H1 (cell line): Measurements from ENCODE around the gene BSPRY. TPM values are rescaled to one million over a fixed set of nuclear protein-coding genes. Genes with fewer than 3 reads are reported as not detected.

Experiments used
- BCL11A ChIP-seq, 2 experiments: IDR thresholded peaks; one replicate each; pipeline ENCODE4 v1.6.1; 2011; ENCODE audit warnings: low read depth in 2 of 2, low read length in 2 of 2, mild to moderate bottlenecking in 2 of 2
- KDM1A ChIP-seq: fragments of 200-600, 300-600 bp; sonication (generic); IDR thresholded peaks from 2 replicates; pipeline ENCODE4 v1.7.1; 2016; ENCODE audit warnings: mild to moderate bottlenecking, low read length, borderline replicate concordance
- NRF1 ChIP-seq: IDR thresholded peaks from 2 replicates; pipeline ENCODE4 v1.6.1; 2011; ENCODE audit warnings: mild to moderate bottlenecking, low read depth, low read length, improper control_type of control experiment
- POLR2A ChIP-seq, 2 experiments: IDR thresholded peaks; 1 replicate in 1 of 2; 2 replicates in 1 of 2; pipeline ENCODE4 v1.6.1; 2011; ENCODE audit warnings: low read depth in 2 of 2, low read length in 2 of 2, mild to moderate bottlenecking in 2 of 2; ENCODE audit errors: control extremely low read depth in 1 of 2
- RBBP5 ChIP-seq: IDR thresholded peaks from 2 replicates; pipeline ENCODE4 v1.7.1; 2012; ENCODE audit warnings: low read depth, mild to moderate bottlenecking, inconsistent platforms, low read length, moderate library complexity, borderline replicate concordance
- SAP30 ChIP-seq: fragments of 300-600 bp; sonication (generic); IDR thresholded peaks from 2 replicates; pipeline ENCODE4 v1.7.1; 2012; ENCODE audit warnings: low read length, moderate library complexity, mild to moderate bottlenecking, inconsistent platforms; ENCODE audit not compliant: insufficient read depth, insufficient replicate concordance
- polyA plus RNA-seq, 7 experiments: library from polyadenylated mRNA; depleted of rRNA in 3 of 7; stranded (reverse) in 5 of 7; unstranded in 2 of 7; fragments of >200 nt in 5 of 7; fragments of 200-250 nt in 2 of 7; gene quantifications; 1 replicate in 5 of 7; 2 replicates in 1 of 7; 4 replicates in 1 of 7; pipeline versions ENCODE4 v1.2.1 to v1.2.3, GENCODE V29; 2011 to 2013; ENCODE audit warnings: missing spikeins in 2 of 7, mixed read lengths in 2 of 7
- total RNA-seq: library from RNA; stranded (reverse); fragmentation: NEBNext Ultra II Directional; extraction: Animal tissue kit (Norgen Biotek cat#: 25700); gene quantifications from 2 replicates; pipeline ENCODE4 v1.2.1, GENCODE V29; 2021
- TF ChIP-seq, protein P1 (sequence below): IDR thresholded peaks from 2 replicates; pipeline ENCODE4 v1.6.1; 2012; ENCODE audit warnings: low read length, inconsistent platforms

Gene BSPRY
- total and polyA plus RNA-seq, 2 of the 8 experiments (the other 6 are each of a cell fraction or from before 2014, with no cell fraction given): 5.5 to 10.9 TPM

DNA sequence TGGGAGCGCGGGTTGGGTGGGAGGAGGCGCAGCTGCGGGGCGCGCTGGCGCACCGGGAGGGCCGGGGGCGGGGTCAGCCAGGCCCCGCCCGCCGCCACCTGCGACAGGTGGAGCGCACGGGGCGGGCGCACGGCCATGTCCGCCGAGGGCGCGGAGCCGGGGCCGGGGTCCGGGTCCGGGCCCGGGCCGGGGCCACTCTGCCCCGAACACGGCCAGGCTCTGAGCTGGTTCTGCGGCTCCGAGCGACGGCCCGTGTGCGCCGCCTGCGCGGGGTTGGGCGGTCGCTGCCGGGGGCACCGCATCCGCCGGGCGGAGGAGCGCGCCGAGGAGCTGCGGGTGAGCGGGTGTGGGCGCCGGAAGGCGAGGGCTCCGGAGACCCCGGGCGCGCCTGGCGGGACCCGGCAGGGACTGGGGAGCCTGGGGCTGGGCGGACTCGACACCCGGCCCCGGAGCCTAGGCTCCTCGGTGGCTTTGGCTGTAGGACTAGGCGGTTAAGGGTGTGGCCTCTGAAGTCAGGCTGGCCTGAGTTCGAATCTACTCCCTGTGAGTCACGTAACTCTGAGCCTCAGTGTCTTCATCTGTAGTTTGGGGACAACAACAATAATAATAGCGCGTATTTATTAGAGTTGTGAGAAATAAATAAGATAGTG is at the start of gene BSPRY (continued):
- TF ChIP-seq, protein P1, sequence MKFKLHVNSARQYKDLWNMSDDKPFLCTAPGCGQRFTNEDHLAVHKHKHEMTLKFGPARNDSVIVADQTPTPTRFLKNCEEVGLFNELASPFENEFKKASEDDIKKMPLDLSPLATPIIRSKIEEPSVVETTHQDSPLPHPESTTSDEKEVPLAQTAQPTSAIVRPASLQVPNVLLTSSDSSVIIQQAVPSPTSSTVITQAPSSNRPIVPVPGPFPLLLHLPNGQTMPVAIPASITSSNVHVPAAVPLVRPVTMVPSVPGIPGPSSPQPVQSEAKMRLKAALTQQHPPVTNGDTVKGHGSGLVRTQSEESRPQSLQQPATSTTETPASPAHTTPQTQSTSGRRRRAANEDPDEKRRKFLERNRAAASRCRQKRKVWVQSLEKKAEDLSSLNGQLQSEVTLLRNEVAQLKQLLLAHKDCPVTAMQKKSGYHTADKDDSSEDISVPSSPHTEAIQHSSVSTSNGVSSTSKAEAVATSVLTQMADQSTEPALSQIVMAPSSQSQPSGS: no peak
- TF ChIP-seq POLR2A (IDR thresholded peaks at IDR 0.05; ENCODE audit: control extremely low read depth in 1 of 2, low read depth in 2 of 2, low read length in 2 of 2) (peak in 1 of 2 experiments; percentile 49; a peak in 1 of 3 replicates), KDM1A (peak; percentile 90), NRF1 (no peak), RBBP5 (peak; percentile 72; the same call in 1 of the 2 replicates), BCL11A (IDR thresholded peaks at IDR 0.05; ENCODE audit: low read depth in 2 of 2, low read length in 2 of 2) (no peak), SAP30 (no peak)
